Measurements from ENCODE around the gene TJP1. TPM values are rescaled to one million over a fixed set of nuclear protein-coding genes. Genes with fewer than 3 reads are reported as not detected.

The TJP1 gene
- total RNA-seq, 1 donor from 2014 or later: 172 TPM

DNA sequence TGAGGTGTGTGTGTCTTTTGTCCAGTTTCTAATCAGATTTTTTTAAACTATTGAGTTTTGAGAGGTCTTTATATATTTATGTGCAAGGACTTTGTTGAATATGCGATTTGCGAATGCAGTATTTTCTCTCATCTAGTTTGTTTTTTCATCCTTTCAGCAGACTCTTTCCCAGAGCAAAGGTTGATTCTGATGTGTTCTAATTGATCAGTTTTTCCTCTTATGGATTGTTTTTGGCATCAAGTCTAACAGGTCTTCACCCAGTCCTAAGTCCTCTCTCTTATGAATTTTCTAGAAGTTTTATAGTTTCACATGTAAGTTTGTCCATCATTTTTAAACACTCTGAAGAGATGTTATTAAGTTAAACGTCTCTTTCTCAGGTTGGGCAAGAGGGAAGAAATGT, 17.8 kb upstream of the TJP1 start:
- Mint-ChIP-seq H3K4me3 (ENCODE audit: low read depth) (no peak overlapping the region), H3K9me3 (ENCODE audit: low read depth) (no peaks in the 10 kb centered on the region), H3K27me3 (peaks cover 3% of the 10 kb centered on the region), H3K4me1 (ENCODE audit: low read depth) (no peaks in the 10 kb centered on the region), H3K27ac (no peak overlapping the region), H3K36me3 (ENCODE audit: insufficient read depth) (no peaks in the 10 kb centered on the region)
- no peak for DNase-seq (ENCODE audit: low spot score, unreplicated experiment)
- no peak for TF ChIP-seq CTCF (IDR thresholded peaks at IDR 0.05; ENCODE audit: unreplicated experiment)

DNA sequence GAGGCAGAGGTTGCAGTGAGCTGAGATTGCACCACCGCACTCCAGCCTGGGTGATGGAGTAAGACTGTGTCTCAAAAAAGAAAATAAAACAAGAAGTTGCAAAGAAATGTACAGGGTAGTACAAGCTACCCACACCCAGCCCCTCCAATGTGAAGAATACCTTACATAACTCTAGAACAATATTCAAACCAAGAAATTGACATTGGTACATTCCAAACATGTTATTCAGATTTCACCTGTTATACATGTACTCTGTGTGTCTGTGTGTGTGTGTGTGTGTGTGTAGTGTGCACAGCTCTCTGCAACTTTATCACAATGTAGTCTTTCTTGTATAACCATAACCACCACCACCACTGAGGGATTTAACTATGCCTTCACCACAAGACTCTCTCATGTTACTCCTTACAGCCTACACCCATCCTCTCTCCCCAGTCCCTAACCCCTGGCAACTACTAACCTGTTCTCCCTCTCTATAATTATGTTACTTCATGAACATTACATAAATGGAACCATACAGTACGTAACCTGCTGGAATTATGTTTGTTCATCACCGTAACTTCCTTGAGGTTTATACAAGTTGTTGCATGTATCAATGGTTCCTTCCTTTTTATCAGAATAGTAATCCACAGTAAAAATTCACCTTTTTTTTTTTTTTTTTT, 16.2 kb upstream of the TJP1 start:
- Mint-ChIP-seq H3K9me3 (ENCODE audit: low read depth) (no peaks in the 10 kb centered on the region), H3K36me3 (ENCODE audit: insufficient read depth) (no peaks in the 10 kb centered on the region), H3K4me1 (ENCODE audit: low read depth) (no peaks in the 10 kb centered on the region), H3K27me3 (no peaks in the 10 kb centered on the region), H3K27ac (no peak overlapping the region), H3K4me3 (ENCODE audit: low read depth) (no peak overlapping the region)
- no peak for DNase-seq (ENCODE audit: low spot score, unreplicated experiment)
- TF ChIP-seq CTCF (IDR thresholded peaks at IDR 0.05; ENCODE audit: unreplicated experiment): no peak

DNA sequence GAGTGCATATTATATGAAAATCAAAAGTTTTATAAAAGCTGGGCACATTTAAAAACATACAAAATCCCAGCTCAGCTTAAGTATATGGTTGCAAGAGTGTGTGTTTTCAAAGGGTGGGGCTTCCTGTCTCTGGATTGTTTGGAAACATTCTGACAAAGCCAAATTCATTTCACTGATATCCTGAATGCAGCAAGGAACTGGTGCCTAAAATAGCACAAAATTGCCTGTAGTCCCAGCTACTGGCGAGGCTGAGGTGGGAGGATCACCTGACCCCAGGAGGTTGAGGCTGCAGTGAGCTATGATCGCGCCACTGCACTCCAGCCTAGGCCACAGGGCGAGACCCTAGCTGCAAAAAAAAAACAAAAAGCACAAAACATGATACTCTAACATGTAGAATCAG, 13.0 kb upstream of the TJP1 start:
- TF ChIP-seq CTCF (IDR thresholded peaks at IDR 0.05; ENCODE audit: unreplicated experiment): no peak
- no peak overlapping the region for H3K4me3 Mint-ChIP-seq (ENCODE audit: low read depth)
- no peak overlapping the region for H3K27ac Mint-ChIP-seq
- no peaks in the 10 kb centered on the region for H3K9me3 Mint-ChIP-seq (ENCODE audit: low read depth)
- no peak for DNase-seq (ENCODE audit: low spot score, unreplicated experiment)
- H3K27me3 Mint-ChIP-seq: no peaks in the 10 kb centered on the region
- H3K4me1 Mint-ChIP-seq (ENCODE audit: low read depth): peaks cover 4% of the 10 kb centered on the region
- H3K36me3 Mint-ChIP-seq (ENCODE audit: insufficient read depth): no peaks in the 10 kb centered on the region

DNA sequence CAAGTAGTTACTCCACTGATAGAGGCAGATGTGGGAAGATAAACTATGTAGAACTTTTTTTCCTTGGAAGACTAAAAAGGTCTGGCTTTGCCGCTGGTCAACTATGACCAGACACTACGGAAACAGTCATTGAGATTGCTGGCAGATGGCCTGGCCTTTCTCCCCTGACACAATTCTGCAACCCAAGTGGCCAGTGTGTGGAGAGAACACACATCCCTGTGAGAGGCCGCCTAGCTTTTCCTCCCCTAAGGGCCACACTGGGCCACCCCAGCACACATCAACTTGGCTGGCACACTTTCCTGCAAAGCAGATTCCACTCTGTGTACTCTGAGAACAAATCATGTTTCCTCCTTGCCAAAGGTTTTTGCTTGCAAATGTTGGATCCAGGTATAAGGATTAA, 10.4 kb upstream of the TJP1 start:
- DNase-seq (ENCODE audit: low spot score, unreplicated experiment): no peak
- no peaks in the 10 kb centered on the region for H3K9me3 Mint-ChIP-seq (ENCODE audit: low read depth)
- H3K4me3 Mint-ChIP-seq (ENCODE audit: low read depth): no peak overlapping the region
- H3K36me3 Mint-ChIP-seq (ENCODE audit: insufficient read depth): no peaks in the 10 kb centered on the region
- H3K27ac Mint-ChIP-seq: no peak overlapping the region
- H3K4me1 Mint-ChIP-seq (ENCODE audit: low read depth): peaks cover 4% of the 10 kb centered on the region
- H3K27me3 Mint-ChIP-seq: no peaks in the 10 kb centered on the region
- TF ChIP-seq CTCF (IDR thresholded peaks at IDR 0.05; ENCODE audit: unreplicated experiment): no peak

- Mint-ChIP-seq H3K9me3 (ENCODE audit: low read depth) (no peaks in the 10 kb centered on the region), H3K4me1 (ENCODE audit: low read depth) (peaks cover 10% of the 10 kb centered on the region), H3K4me3 (ENCODE audit: low read depth) (no peak overlapping the region), H3K36me3 (ENCODE audit: insufficient read depth) (no peaks in the 10 kb centered on the region), H3K27me3 (no peaks in the 10 kb centered on the region), H3K27ac (no peak overlapping the region)
- no peak for TF ChIP-seq CTCF (IDR thresholded peaks at IDR 0.05; ENCODE audit: unreplicated experiment)
- no peak for DNase-seq (ENCODE audit: low spot score, unreplicated experiment)
These were observed 4.9 kb upstream of the TJP1 start for GRCh38 chr15:29826908-29827820.
